DMS53 treated with DMSO at 0.1 percent for 48 hours (cell line): Measurements from ENCODE around the gene INTS14.

Source experiments
- DNase-seq: peaks from one replicate; lab custom pipeline; 2025; ENCODE audit not compliant: unreplicated experiment; lab: John Stamatoyannopoulos, UW

INTS14 gene

GRCh38 chr15:65535192-65535591 is 75.7 kb downstream of the INTS14 start:
- no peak for DNase-seq

- DNase-seq, result no peak
Observed at GRCh38 chr15:65533057-65533756, 77.7 kb downstream of the INTS14 start.

- no peak for DNase-seq
Observed at GRCh38 chr15:65532738-65533051, 78.2 kb downstream of the INTS14 start.

- peak; percentile 52 for DNase-seq
Observed at GRCh38 chr15:65530318-65531111, 80.4 kb downstream of the INTS14 start, which contains the start of gene HACD3. HACD3 (plus strand) TSS chr15:65530463; CDS start chr15:65530632, 169 bp downstream.

- no peak for DNase-seq
Observed at GRCh38 chr15:65529762-65530317, 81.1 kb downstream of the INTS14 start.
